ENCODE data around the gene PPP3CA.
A peak's percentile ranks its signal among the peaks of the same experiment; 100 is the strongest.

Gene PPP3CA

GRCh38 chr4:101345596-101346350 lies 1.6 kb downstream of the PPP3CA start:
- Histone ChIP-seq H3K36me3 (ENCODE audit: control insufficient read depth, insufficient read depth, low read length) (no peaks in the 10 kb centered on the region), H3K27ac (peak overlapping the region; percentile 97), H3K9ac (no peak overlapping the region), H3K9me3 (ENCODE audit: control insufficient read depth, low read length) (no peaks in the 10 kb centered on the region), H3K4me1 (peaks cover 7% of the 10 kb centered on the region), H2AFZ (peak overlapping the region; percentile 56), H3K27me3 (ENCODE audit: control insufficient read depth, insufficient read depth, low read length) (no peaks in the 10 kb centered on the region), H3K4me3 (ENCODE audit: low read depth, low read length) (peak overlapping the region; percentile 91), H3K79me2 (peaks cover 3% of the 10 kb centered on the region), H3K4me2 (ENCODE audit: low read length) (peak overlapping the region; percentile 54)
- no peak for TF ChIP-seq CTCF (IDR thresholded peaks at IDR 0.05)

GRCh38 chr4:101345271-101345595 lies 2.1 kb downstream of the PPP3CA start:
- H3K27ac ChIP-seq: peak overlapping the region; percentile 42
- H3K9me3 ChIP-seq (ENCODE audit: control insufficient read depth, low read length): no peaks in the 10 kb centered on the region
- no peak overlapping the region for H3K9ac ChIP-seq
- H3K4me2 ChIP-seq (ENCODE audit: low read length): peak overlapping the region; percentile 54
- TF ChIP-seq CTCF (IDR thresholded peaks at IDR 0.05): no peak
- peak overlapping the region; percentile 56 for H2AFZ ChIP-seq
- H3K79me2 ChIP-seq: peaks cover 3% of the 10 kb centered on the region
- no peaks in the 10 kb centered on the region for H3K27me3 ChIP-seq (ENCODE audit: control insufficient read depth, insufficient read depth, low read length)
- no peaks in the 10 kb centered on the region for H3K36me3 ChIP-seq (ENCODE audit: control insufficient read depth, insufficient read depth, low read length)
- peak overlapping the region; percentile 91 for H3K4me3 ChIP-seq (ENCODE audit: low read depth, low read length)
- H3K4me1 ChIP-seq: peaks cover 7% of the 10 kb centered on the region

GRCh38 chr4:101339332-101339731 lies 8.0 kb downstream of the PPP3CA start:
- TF ChIP-seq CTCF (IDR thresholded peaks at IDR 0.05): no peak
- Histone ChIP-seq H2AFZ (no peak overlapping the region), H3K4me3 (ENCODE audit: low read depth, low read length) (no peak overlapping the region), H3K9ac (no peak overlapping the region), H3K36me3 (ENCODE audit: control insufficient read depth, insufficient read depth, low read length) (no peaks in the 10 kb centered on the region), H3K27me3 (ENCODE audit: control insufficient read depth, insufficient read depth, low read length) (no peaks in the 10 kb centered on the region), H3K27ac (no peak overlapping the region), H3K79me2 (peaks cover 12% of the 10 kb centered on the region), H3K4me2 (ENCODE audit: low read length) (no peak overlapping the region), H3K4me1 (peaks cover 3% of the 10 kb centered on the region), H3K9me3 (ENCODE audit: control insufficient read depth, low read length) (no peaks in the 10 kb centered on the region)

GRCh38 chr4:101337688-101338087 lies 9.6 kb downstream of the PPP3CA start:
- Histone ChIP-seq H3K4me3 (ENCODE audit: low read depth, low read length) (no peak overlapping the region), H3K4me2 (ENCODE audit: low read length) (no peak overlapping the region), H3K79me2 (peaks cover 12% of the 10 kb centered on the region), H3K9me3 (ENCODE audit: control insufficient read depth, low read length) (no peaks in the 10 kb centered on the region), H3K27ac (no peak overlapping the region), H2AFZ (no peak overlapping the region), H3K27me3 (ENCODE audit: control insufficient read depth, insufficient read depth, low read length) (no peaks in the 10 kb centered on the region), H3K36me3 (ENCODE audit: control insufficient read depth, insufficient read depth, low read length) (no peaks in the 10 kb centered on the region), H3K4me1 (peaks cover 3% of the 10 kb centered on the region), H3K9ac (no peak overlapping the region)
- TF ChIP-seq CTCF (IDR thresholded peaks at IDR 0.05): no peak
